HG03378 (cell line): ENCODE data around the gene KRT38.
"Not testable (repeated sequence)": the region's sequence is repeated elsewhere in the genome, so short reads cannot be mapped to it uniquely, and the experiment has no call there.

Source experiments
- ATAC-seq: cut with Tn5 transposase; IDR thresholded peaks from one replicate; pipeline ENCODE4 v1.9.1; 2021; ENCODE audit warnings: mild to moderate bottlenecking, moderate library complexity; ENCODE audit not compliant: unreplicated experiment

Gene KRT38

GRCh38 chr17:41396996-41397660, 43.7 kb downstream of the KRT38 start, which contains the start of gene KRT31:
Gene KRT31, minus strand, starts transcription at chr17:41397608. Its CDS starts 69 bp downstream, at chr17:41397539.
- ATAC-seq: no peak

GRCh38 chr17:41396340-41396739, 44.4 kb downstream of the KRT38 start:
- no peak for ATAC-seq

GRCh38 chr17:41395611-41396010, 45.2 kb downstream of the KRT38 start:
- ATAC-seq: no peak

GRCh38 chr17:41395044-41395443, 45.7 kb downstream of the KRT38 start:
- not testable (repeated sequence) for ATAC-seq

- ATAC-seq: no peak
Observed at GRCh38 chr17:41394254-41394996, 46.4 kb downstream of the KRT38 start.

GRCh38 chr17:41393826-41394225, 47.0 kb downstream of the KRT38 start:
- no peak for ATAC-seq

GRCh38 chr17:41393294-41393693, 47.5 kb downstream of the KRT38 start:
- no peak for ATAC-seq

- no peak for ATAC-seq
Observed at GRCh38 chr17:41392278-41392677, 48.5 kb downstream of the KRT38 start.

GRCh38 chr17:41391535-41391934, 49.2 kb downstream of the KRT38 start:
- ATAC-seq: no peak

- ATAC-seq: no peak
Observed at GRCh38 chr17:41390411-41390938, 50.3 kb downstream of the KRT38 start.

GRCh38 chr17:41387670-41388069, 53.1 kb downstream of the KRT38 start:
- no peak for ATAC-seq

- no peak for ATAC-seq
Observed at GRCh38 chr17:41386227-41386626, 54.6 kb downstream of the KRT38 start.
